Muscle layer of colon (tissue), 2 donors: ENCODE measurements around the gene ATP13A3.
A peak's percentile ranks its signal among the peaks of the same experiment; 100 is the strongest.
"Not testable (repeated sequence)": the region's sequence is repeated elsewhere in the genome, so short reads cannot be mapped to it uniquely, and the experiment has no call there.

Experiments used
- H3K27ac ChIP-seq: one replicate; pipeline ENCODE4 v1.7.0; 2013; ENCODE audit warnings: low read depth, mild to moderate bottlenecking, low read length, moderate library complexity
- H3K27me3 ChIP-seq, 2 donors: one replicate each; pipeline ENCODE4 v1.7.0; 2013; ENCODE audit warnings: low read length in 2 of 2, mild to moderate bottlenecking in 2 of 2; ENCODE audit not compliant: insufficient read depth in 2 of 2, control insufficient read depth in 1 of 2
- H3K36me3 ChIP-seq: one replicate; pipeline ENCODE4 v1.7.0; 2013; ENCODE audit warnings: mild to moderate bottlenecking, low read length; ENCODE audit not compliant: insufficient read depth
- H3K4me1 ChIP-seq: one replicate; pipeline ENCODE4 v1.7.0; 2013; ENCODE audit warnings: mild to moderate bottlenecking, low read length; ENCODE audit not compliant: insufficient read depth
- H3K4me3 ChIP-seq, 2 donors: one replicate each; pipeline ENCODE4 v1.7.0; 2013; ENCODE audit warnings: low read length in 2 of 2, low read depth in 1 of 2, mild to moderate bottlenecking in 1 of 2, moderate library complexity in 1 of 2
- H3K9ac ChIP-seq: one replicate; pipeline ENCODE4 v1.7.0; 2013; ENCODE audit warnings: low read length
- H3K9me3 ChIP-seq: one replicate; pipeline ENCODE4 v1.7.0; 2013; ENCODE audit warnings: mild to moderate bottlenecking, low read length
- donor health status: abdominal sarcoma.
- donor health status: Adenocarcinoma of cecum.

ATP13A3 gene

GRCh38 chr3:194486540-194487288 lies at the start of gene ATP13A3:
Gene ATP13A3, minus strand, starts transcription at chr3:194487002. Its CDS starts 24,812 bp downstream, at chr3:194462190.
- no peaks in the 10 kb centered on the region for H3K9me3 ChIP-seq
- H3K27me3 ChIP-seq = no peaks in the 10 kb centered on the region
- H3K4me3 ChIP-seq = peak within 1 kb of the TSS; percentile 82 to 92
- peaks cover 15% of the 10 kb centered on the region for H3K4me1 ChIP-seq
- no peaks in the 10 kb centered on the region for H3K36me3 ChIP-seq
- H3K27ac ChIP-seq = peak within 1 kb of the TSS; percentile 73
- peak within 1 kb of the TSS; percentile 85 for H3K9ac ChIP-seq

DNA sequence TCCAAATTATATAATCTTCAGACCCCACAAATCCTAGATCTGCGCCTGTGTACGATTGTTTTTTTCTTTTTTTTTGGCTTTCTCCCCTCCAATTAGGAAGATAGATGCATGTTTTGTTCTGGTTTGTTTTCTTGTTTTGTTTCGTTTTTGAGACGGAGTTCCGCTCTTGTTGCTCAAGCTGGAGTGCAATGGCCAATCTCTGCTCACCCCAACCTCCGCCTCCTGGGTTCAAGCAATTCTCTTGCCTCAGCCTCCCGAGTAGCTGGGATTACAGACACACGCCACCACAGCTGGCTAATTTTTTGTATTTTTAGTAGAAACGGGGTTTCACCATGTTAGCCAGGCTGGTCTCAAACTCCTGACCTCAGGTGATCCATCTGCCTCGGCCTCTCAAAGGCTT lies 48.4 kb upstream of the ATP13A3 start:
- H3K27me3 ChIP-seq, H3K36me3 ChIP-seq, H3K9me3 ChIP-seq, H3K27ac ChIP-seq, H3K9ac ChIP-seq, H3K4me3 ChIP-seq: not testable (repeated sequence)
- H3K4me1 ChIP-seq = peaks cover 12% of the 10 kb centered on the region

GRCh38 chr3:194534243-194534642 lies 47.4 kb upstream of the ATP13A3 start:
- peaks cover 12% of the 10 kb centered on the region for H3K4me1 ChIP-seq
- H3K27me3 ChIP-seq = no peaks in the 10 kb centered on the region
- no peak overlapping the region for H3K4me3 ChIP-seq
- H3K9ac ChIP-seq = no peak overlapping the region
- H3K9me3 ChIP-seq = no peaks in the 10 kb centered on the region
- no peaks in the 10 kb centered on the region for H3K36me3 ChIP-seq
- no peak overlapping the region for H3K27ac ChIP-seq

DNA sequence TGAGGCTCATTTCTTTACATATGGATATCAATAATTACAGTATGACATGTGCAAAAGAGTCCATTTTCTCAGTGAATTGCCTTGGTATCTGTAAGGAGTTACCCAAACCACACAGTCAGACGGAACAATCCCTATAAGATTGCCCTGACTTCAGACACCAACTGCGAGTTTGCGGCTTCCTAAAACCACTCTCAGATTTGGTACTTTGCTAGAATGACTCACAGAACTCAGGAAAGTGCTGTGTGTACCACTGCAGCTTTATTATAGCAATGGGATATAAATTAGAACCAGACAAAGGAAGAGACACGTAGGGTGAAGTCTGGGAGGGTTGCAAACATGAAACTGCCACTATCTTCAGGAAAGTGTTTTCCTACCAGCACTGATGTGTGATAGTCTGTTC lies 45.8 kb upstream of the ATP13A3 start:
- H3K27ac ChIP-seq = no peak overlapping the region
- no peak overlapping the region for H3K4me3 ChIP-seq
- peaks cover 8% of the 10 kb centered on the region for H3K4me1 ChIP-seq
- H3K9ac ChIP-seq = no peak overlapping the region
- no peaks in the 10 kb centered on the region for H3K36me3 ChIP-seq
- H3K27me3 ChIP-seq = no peaks in the 10 kb centered on the region
- no peaks in the 10 kb centered on the region for H3K9me3 ChIP-seq

- Histone ChIP-seq H3K4me3 (no peak overlapping the region), H3K9me3 (no peaks in the 10 kb centered on the region), H3K27me3 (no peaks in the 10 kb centered on the region), H3K36me3 (no peaks in the 10 kb centered on the region), H3K9ac (no peak overlapping the region), H3K27ac (no peak overlapping the region), H3K4me1 (no peaks in the 10 kb centered on the region)
Observed at GRCh38 chr3:194527726-194528125, 40.9 kb upstream of the ATP13A3 start.

DNA sequence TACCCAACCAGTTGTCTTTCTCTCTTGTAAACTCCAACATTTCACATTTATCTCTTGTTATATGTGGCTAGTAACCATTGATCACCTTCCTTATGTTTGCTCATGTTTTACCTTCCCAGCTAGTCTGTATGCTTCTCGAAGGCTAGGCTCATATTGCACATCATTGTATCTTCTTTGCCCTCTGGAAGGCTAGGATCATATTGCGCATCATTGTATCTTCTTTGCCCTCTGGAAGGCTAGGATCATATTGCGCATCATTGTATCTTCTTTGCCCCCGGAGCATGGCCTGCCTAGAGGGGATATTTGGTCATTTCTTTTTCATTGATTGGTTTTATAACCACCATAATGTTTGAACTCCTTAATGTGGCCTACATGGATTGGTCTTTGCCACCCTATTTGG lies 39.4 kb upstream of the ATP13A3 start:
- Histone ChIP-seq H3K27me3 (no peaks in the 10 kb centered on the region), H3K4me1 (no peaks in the 10 kb centered on the region), H3K27ac (no peak overlapping the region), H3K9me3 (no peaks in the 10 kb centered on the region), H3K9ac (no peak overlapping the region), H3K36me3 (no peaks in the 10 kb centered on the region), H3K4me3 (no peak overlapping the region)

DNA sequence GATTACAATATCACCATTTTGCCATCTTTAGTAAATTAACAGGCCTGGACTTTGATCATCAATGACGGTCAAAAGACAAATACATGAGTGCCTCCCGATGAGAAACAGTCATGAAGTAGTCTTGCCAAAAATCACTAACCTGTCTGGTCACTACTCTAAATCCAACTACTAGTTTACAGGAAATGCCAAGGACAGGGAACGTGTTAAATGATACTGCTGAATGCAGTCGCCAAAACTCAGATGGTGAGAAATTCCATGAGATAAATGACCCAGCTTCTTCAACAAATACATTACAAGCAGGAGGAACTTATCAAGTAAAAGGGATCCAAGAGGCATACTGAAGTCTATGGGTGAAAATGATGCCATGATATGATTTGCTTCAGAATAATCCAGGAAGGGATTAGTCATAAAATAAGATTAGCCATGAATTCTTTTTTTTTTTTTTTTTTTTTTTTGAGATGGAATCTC lies 35.8 kb upstream of the ATP13A3 start:
- Histone ChIP-seq H3K27ac (no peak overlapping the region), H3K9ac (no peak overlapping the region), H3K4me3 (no peak overlapping the region)

DNA sequence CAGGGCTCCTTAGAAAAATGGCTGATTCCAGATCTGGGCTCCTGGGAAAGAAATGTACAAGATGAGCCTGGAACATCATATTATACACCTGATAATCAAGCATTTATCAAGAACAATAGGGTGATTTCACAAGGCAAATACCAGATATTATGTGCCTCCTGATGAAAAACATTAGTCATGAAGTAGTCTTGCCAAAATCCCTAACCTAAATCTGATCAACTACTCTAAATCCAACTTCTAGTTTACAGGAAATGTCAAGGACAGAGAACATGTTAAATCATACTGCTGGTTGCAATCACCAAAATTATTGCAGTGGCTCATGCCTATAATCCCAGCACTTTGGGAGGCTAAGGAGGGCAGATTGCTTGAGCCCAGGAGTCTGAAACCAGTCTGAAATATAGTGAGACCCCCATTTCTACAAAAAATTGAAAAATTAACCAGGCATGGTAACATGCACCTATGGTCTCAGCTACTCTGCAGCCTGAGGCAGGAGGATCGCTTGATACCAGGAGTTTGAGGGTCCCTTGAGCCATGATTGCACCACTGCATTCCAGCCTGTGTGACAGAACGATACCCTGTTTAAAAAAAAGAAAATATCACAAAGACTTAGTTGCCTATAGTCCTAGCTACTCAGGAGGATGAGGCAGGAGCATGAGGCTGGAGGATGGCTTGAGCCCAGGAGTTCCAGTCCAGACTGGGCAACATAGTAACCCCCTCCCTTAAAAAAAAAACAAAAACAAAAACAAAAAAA lies 34.9 kb upstream of the ATP13A3 start:
- H3K4me3 ChIP-seq = no peak overlapping the region
- H3K9me3 ChIP-seq = no peaks in the 10 kb centered on the region
- no peaks in the 10 kb centered on the region for H3K27me3 ChIP-seq
- no peak overlapping the region for H3K9ac ChIP-seq
- no peak overlapping the region for H3K27ac ChIP-seq
- H3K36me3 ChIP-seq = no peaks in the 10 kb centered on the region
- no peaks in the 10 kb centered on the region for H3K4me1 ChIP-seq

More for the DNA sequence above, 35.8 kb upstream of the ATP13A3 start:
- Histone ChIP-seq H3K27me3 (no peaks in the 10 kb centered on the region), H3K36me3 (no peaks in the 10 kb centered on the region), H3K4me1 (no peaks in the 10 kb centered on the region), H3K9me3 (no peaks in the 10 kb centered on the region)

DNA sequence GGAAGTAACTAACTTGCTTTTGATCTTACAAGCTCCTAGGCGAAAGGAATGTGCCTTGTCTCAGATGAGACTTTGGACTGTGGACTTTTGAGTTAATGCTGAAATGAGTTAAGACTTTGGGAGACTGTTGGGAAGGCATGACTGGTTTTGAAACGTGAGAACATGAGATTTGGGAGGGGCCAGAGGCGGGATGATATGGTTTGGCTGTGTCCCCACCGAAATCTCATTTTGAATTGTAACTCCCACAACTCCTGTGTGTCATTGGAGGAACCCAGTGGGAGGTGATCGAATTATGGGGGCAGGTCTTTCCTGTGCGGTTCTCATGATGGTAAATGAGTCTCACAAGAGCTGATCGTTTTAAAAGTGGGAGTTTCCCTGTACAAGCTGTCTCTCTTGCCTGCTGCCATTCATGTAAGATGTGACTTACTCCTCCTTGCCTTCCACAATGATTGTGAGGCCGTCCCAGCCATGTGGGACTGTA lies 33.9 kb upstream of the ATP13A3 start:
- H3K9me3 ChIP-seq, H3K27me3 ChIP-seq, H3K4me3 ChIP-seq, H3K4me1 ChIP-seq, H3K36me3 ChIP-seq, H3K27ac ChIP-seq, H3K9ac ChIP-seq: not testable (repeated sequence)

DNA sequence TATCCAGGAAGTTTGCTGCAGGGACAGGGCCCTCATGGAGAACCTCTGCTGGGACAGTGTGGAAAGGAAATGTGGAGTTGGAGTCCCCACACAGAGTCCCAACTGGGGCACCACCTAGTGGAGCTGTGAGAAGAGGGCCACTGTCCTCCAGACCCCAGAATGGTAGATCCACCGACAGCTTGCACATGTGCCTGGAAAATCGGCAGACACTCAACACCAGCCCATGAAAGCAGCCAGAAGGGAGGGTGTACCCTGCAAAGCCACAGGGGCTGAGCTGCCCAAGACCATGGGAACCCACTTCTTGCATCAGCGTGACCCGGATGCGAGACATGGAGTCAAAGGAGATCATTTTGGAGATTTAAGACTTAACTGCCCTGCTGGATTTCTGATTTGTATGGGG lies 33.4 kb upstream of the ATP13A3 start:
- not testable (repeated sequence) for H3K9me3 ChIP-seq, H3K27me3 ChIP-seq, H3K36me3 ChIP-seq, H3K27ac ChIP-seq, H3K4me3 ChIP-seq, H3K9ac ChIP-seq, H3K4me1 ChIP-seq

GRCh38 chr3:194518652-194519051 lies 31.9 kb upstream of the ATP13A3 start:
- Histone ChIP-seq H3K27me3 (no peaks in the 10 kb centered on the region), H3K27ac (no peak overlapping the region)

More at GRCh38 chr3:194518652-194519051, 31.9 kb upstream of the ATP13A3 start:
- Histone ChIP-seq H3K4me3 (no peak overlapping the region), H3K36me3 (no peaks in the 10 kb centered on the region), H3K4me1 (no peaks in the 10 kb centered on the region), H3K9ac (no peak overlapping the region), H3K9me3 (no peaks in the 10 kb centered on the region)
